Peyer's patch (tissue), 4 donors: ENCODE measurements around the gene ZNF600. TPM values are rescaled to one million over a fixed set of nuclear protein-coding genes. Genes with fewer than 3 reads are reported as not detected.
"Not testable (repeated sequence)": the region's sequence is repeated elsewhere in the genome, so short reads cannot be mapped to it uniquely, and the experiment has no call there.

Experiments
- DNase-seq, 3 donors: peaks; one replicate each; pipeline ENCODE4 v3.0.0-alpha.2; 2017 to 2019
- H3K27ac ChIP-seq, 4 donors: fragments of 200-600 bp; sonication (generic); one replicate each; pipeline ENCODE4 v1.5.1; 2016 to 2019
- H3K27me3 ChIP-seq, 2 donors: fragments of 200-600 bp; sonication (generic); one replicate each; pipeline ENCODE4 v1.5.1; 2019
- H3K36me3 ChIP-seq, 3 donors: fragments of 200-600 bp; sonication (generic); one replicate each; pipeline ENCODE4 v1.5.1; 2016 to 2019
- H3K4me1 ChIP-seq, 4 donors: fragments of 200-600 bp; sonication (generic); one replicate each; pipeline ENCODE4 v1.5.1; 2016 to 2019
- H3K4me3 ChIP-seq, 4 donors: fragments of 200-600 bp; sonication (generic); 1 replicate in 3 of 4; 2 replicates in 1 of 4; pipeline ENCODE4 v1.5.1; 2016 to 2019; ENCODE audit warnings: mild to moderate bottlenecking in 1 of 4
- H3K9me3 ChIP-seq, 4 donors: fragments of 200-600 bp; sonication (generic); one replicate each; pipeline ENCODE4 v1.5.1; 2016 to 2019; ENCODE audit warnings: mild to moderate bottlenecking in 1 of 4
- CTCF ChIP-seq, 6 experiments: fragments of 450-650 bp in 4 of 6; fragments of 200-600 bp in 2 of 6; sonication (generic) in 1 of 6; IDR thresholded peaks; one replicate each; pipeline ENCODE4 v1.5.1; 2017 to 2019; ENCODE audit warnings: antibody characterized with exemption in 6 of 6, mild to moderate bottlenecking in 3 of 6, moderate library complexity in 1 of 6
- POLR2A ChIP-seq, 2 donors: fragments of 450-650 bp; IDR thresholded peaks; one replicate each; pipeline ENCODE4 v1.5.1; 2017; ENCODE audit warnings: antibody characterized with exemption in 2 of 2, mild to moderate bottlenecking in 2 of 2, moderate library complexity in 2 of 2
- total RNA-seq, 4 donors: library from RNA; depleted of rRNA; stranded (reverse); fragments of >200 nt; gene quantifications; one replicate each; pipeline ENCODE4 v1.1.0, GENCODE V29; 2016

Gene ZNF600
- 10 to 100 TPM; 28.1 to 59.3 (median 42.8) TPM for total RNA-seq

DNA sequence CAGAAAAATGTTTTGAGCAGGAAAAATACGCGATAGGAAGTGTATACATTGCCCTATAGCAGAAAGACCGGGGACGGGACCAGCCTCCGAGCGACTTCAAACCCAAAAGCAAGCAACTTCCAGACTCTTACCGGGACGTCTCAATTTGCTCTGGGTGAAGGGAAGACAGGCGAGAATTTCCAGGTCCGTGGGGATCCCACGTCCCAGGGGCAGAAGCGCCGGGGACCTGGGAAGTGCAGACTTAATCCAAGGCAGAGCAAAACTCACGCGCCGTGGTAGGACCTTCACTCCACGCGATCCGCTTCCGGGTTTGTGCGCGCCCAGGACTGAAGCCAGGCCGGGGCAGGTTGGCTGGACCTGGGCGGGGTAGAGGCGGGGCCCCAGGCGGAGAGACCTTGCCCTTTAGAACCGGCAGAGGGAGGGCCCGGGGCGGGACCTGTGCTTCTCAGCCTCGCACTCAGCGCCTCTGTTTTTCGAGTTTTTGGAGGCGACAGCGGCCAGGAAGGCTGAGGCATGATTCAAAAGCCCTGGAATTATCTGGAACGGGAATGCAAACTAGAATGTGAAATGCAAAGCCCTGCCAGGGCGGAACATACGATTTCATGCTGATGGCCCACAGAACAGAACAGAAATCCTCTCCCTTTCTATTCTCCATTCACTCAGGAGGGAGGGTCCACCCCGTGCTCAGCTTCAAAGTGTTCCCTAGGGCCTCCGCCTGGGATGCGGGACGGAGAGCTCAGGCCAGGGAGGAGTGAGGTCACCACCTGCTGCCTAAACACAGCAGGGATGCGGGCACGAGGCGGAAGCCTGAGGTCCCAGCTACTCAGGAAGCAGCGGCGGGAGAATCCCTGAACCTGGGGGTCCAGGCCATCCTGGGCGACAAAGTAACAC is at the start of gene ZNF600:
Gene ZNF600, minus strand, starts transcription at position 328 of the 891 bp plus-strand sequence. CDS start 7,903 bp downstream, outside the sequence.
- H3K36me3 ChIP-seq = peaks cover 0 to 12% (median 0%) of the 10 kb centered on the region in 3 donors
- peaks cover 0 to 13% (median 0%) of the 10 kb centered on the region in 4 donors for H3K4me1 ChIP-seq
- peak; percentile 93 to 98 (median 96) for DNase-seq
- peak within 1 kb of the TSS; percentile 59 to 88 (median 70) for H3K4me3 ChIP-seq
- TF ChIP-seq POLR2A (IDR thresholded peaks at IDR 0.05) (peak; percentile 65 to 75), CTCF (IDR thresholded peaks at IDR 0.05) (peak in 4 of 6 experiments; percentile 30 to 38 (median 34))
- peak within 1 kb of the TSS; percentile 70 to 83 (median 76) for H3K27ac ChIP-seq
- not testable (repeated sequence) for H3K9me3 ChIP-seq, H3K27me3 ChIP-seq

DNA sequence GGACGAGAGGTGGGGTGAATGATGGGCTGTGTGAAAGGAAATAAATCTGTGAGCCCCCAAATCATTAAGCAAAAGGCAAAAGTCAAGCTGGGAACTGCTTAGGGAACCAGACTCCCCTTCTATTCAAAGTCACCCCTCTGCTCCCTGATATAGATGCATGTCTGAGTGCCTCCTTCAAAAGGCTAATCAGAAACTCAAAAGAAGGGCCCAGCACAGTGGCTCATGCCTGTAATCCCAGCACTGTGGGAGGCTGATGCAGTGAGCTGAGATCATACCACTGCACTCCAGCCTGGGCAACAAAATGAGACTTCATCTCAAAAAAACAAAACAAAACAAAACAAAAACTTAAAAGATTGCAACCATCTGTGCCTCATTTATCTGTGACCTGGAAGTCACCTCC is 47.7 kb upstream of the ZNF600 start:
- peaks cover 0 to 30% (median 3%) of the 10 kb centered on the region in 4 donors for H3K9me3 ChIP-seq
- not testable (repeated sequence) for H3K27ac ChIP-seq, H3K36me3 ChIP-seq, H3K27me3 ChIP-seq, H3K4me3 ChIP-seq, H3K4me1 ChIP-seq, DNase-seq

GRCh38 chr19:52833541-52833940 is 47.0 kb upstream of the ZNF600 start:
- H3K4me1 ChIP-seq, DNase-seq, H3K27ac ChIP-seq, H3K36me3 ChIP-seq, H3K4me3 ChIP-seq, H3K27me3 ChIP-seq: not testable (repeated sequence)
- H3K9me3 ChIP-seq = peaks cover 0 to 23% (median 0%) of the 10 kb centered on the region in 4 donors

DNA sequence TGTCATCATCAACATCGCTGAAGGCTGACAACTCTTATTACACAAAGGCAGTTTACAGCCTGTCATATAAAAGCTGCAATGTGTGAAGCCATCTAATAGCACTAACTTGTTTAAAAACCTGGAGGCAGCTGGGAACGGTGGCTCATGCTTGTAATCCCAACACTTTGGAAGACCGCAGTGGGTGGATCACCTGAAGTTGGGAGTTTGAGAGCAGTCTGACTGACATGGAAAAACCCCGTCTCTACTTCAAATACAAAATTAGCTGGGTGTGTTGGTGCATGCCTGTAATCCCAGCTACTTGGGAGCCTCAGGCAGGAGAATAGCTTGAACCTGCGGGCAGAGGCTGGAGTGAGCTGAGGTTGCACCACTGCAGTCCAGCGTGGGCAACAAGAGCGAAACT is 43.3 kb upstream of the ZNF600 start:
- DNase-seq, H3K27ac ChIP-seq, H3K4me1 ChIP-seq, H3K9me3 ChIP-seq, H3K27me3 ChIP-seq, H3K36me3 ChIP-seq, H3K4me3 ChIP-seq: not testable (repeated sequence)

- DNase-seq = no peak
- no peaks in the 10 kb centered on the region for H3K27me3 ChIP-seq
- no peaks in the 10 kb centered on the region for H3K4me1 ChIP-seq
- H3K36me3 ChIP-seq = no peaks in the 10 kb centered on the region
- no peak for TF ChIP-seq POLR2A (IDR thresholded peaks at IDR 0.05)
- TF ChIP-seq CTCF (IDR thresholded peaks at IDR 0.05) = no peak
- H3K4me3 ChIP-seq = no peak overlapping the region
- H3K27ac ChIP-seq = no peak overlapping the region
- no peaks in the 10 kb centered on the region for H3K9me3 ChIP-seq
Measured at GRCh38 chr19:52825765-52826164, 39.2 kb upstream of the ZNF600 start.

- Histone ChIP-seq H3K9me3 (no peaks in the 10 kb centered on the region), H3K36me3 (no peaks in the 10 kb centered on the region), H3K27me3 (no peaks in the 10 kb centered on the region), H3K4me3 (no peak overlapping the region), H3K4me1 (no peaks in the 10 kb centered on the region), H3K27ac (no peak overlapping the region)
- no peak for DNase-seq
- TF ChIP-seq POLR2A (IDR thresholded peaks at IDR 0.05) (no peak), CTCF (IDR thresholded peaks at IDR 0.05) (no peak)
Measured at GRCh38 chr19:52823676-52824075, 37.1 kb upstream of the ZNF600 start.

DNA sequence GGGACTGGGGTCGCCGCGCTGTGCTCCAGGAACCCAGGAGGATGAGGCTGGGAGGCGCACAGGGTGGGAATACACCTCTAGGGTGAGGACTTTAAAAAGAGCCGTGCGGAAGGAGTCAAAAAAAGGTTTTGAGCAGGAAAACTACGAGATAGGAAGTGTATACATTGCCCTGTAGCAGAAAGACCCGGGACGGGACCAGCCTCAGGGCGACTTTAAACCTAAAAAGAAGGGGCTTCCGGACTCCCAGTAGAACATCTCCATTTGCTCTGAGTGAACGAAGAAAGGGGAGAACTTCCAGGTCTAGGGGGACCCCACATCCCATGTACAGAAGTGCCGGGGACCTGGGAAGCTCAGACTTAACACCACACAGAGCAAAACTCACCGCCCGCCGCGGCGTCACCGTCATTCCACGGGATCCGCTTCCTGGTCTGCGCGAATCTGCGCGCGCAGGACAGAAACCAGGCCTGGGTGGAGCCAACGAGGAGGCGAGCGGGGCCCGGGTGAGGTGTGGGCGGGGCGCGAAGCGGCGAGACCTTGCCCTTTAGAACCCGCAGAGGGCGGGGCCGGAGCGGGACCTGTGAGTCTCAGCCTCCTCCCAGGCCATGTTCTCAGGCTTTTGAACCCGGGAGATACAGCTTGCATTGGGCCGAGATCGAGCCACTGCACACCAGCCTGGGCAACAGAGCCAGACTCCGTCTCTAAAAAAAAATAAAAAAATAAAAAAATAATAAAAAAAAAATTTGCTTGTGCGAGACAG is 34.8 kb upstream of the ZNF600 start, which contains the start of gene ZNF28:
Gene ZNF28, minus strand, starts transcription at position 430 of the 757 bp plus-strand sequence. CDS start 3,675 bp downstream, outside the sequence.
- Histone ChIP-seq H3K36me3 (peaks cover 0 to 19% (median 0%) of the 10 kb centered on the region in 3 donors), H3K4me3 (peak within 1 kb of the TSS; percentile 51 to 78 (median 63)), H3K27ac (peak within 1 kb of the TSS in 3 of 4 donors; percentile 61 to 72 (median 64))
- H3K4me1 ChIP-seq, H3K9me3 ChIP-seq, H3K27me3 ChIP-seq: not testable (repeated sequence)
- peak in 1 of 2 donors; percentile 12 for TF ChIP-seq POLR2A (IDR thresholded peaks at IDR 0.05)
- DNase-seq = peak; percentile 65 to 89 (median 76)

- H3K4me1 ChIP-seq, H3K9me3 ChIP-seq, H3K27me3 ChIP-seq: not testable (repeated sequence)
- Histone ChIP-seq H3K36me3 (peaks cover 0 to 27% (median 0%) of the 10 kb centered on the region in 3 donors), H3K4me3 (peak overlapping the region; percentile 51 to 78 (median 63)), H3K27ac (peak overlapping the region in 3 of 4 donors; percentile 61 to 72 (median 64))
- peak in 1 of 3 donors; percentile 49 for DNase-seq
Measured at GRCh38 chr19:52820472-52821203, 34.0 kb upstream of the ZNF600 start.
